Measurements from ENCODE around the gene SLC17A7.
"Not testable (repeated sequence)": the region's sequence is repeated elsewhere in the genome, so short reads cannot be mapped to it uniquely, and the experiment has no call there.

SLC17A7 gene

GRCh38 chr19:49479975-49480628, 38.8 kb upstream of the SLC17A7 start:
- no peak for TF ChIP-seq CTCF (IDR thresholded peaks at IDR 0.05)
- Histone ChIP-seq H3K9me3 (no peaks in the 10 kb centered on the region), H3K4me1 (ENCODE audit: control insufficient read depth in 1 of 2, insufficient read depth in 1 of 2, low read depth in 1 of 2, low read length in 1 of 2) (peaks cover 0 to 8% of the 10 kb centered on the region in 2 experiments), H3K36me3 (no peaks in the 10 kb centered on the region), H3K27ac (no peak overlapping the region), H3K27me3 (peaks cover 4% of the 10 kb centered on the region), H3K4me3 (ENCODE audit: low read depth in 1 of 2, low read length in 1 of 2) (no peak overlapping the region)

- Histone ChIP-seq H3K4me3 (ENCODE audit: low read depth in 1 of 2, low read length in 1 of 2) (no peak overlapping the region), H3K9me3 (no peaks in the 10 kb centered on the region), H3K27me3 (peaks cover 8% of the 10 kb centered on the region), H3K27ac (no peak overlapping the region), H3K36me3 (no peaks in the 10 kb centered on the region), H3K4me1 (ENCODE audit: control insufficient read depth in 1 of 2, insufficient read depth in 1 of 2, low read depth in 1 of 2, low read length in 1 of 2) (peaks cover 11 to 20% of the 10 kb centered on the region in 2 experiments)
- no peak for TF ChIP-seq CTCF (IDR thresholded peaks at IDR 0.05)
Observed at GRCh38 chr19:49475995-49476880, 34.9 kb upstream of the SLC17A7 start.

GRCh38 chr19:49475191-49475917, 34.0 kb upstream of the SLC17A7 start:
- TF ChIP-seq CTCF (IDR thresholded peaks at IDR 0.05) = no peak
- Histone ChIP-seq H3K9me3 (no peaks in the 10 kb centered on the region), H3K27me3 (peaks cover 8% of the 10 kb centered on the region), H3K4me3 (ENCODE audit: low read depth in 1 of 2, low read length in 1 of 2) (no peak overlapping the region), H3K36me3 (no peaks in the 10 kb centered on the region), H3K27ac (no peak overlapping the region), H3K4me1 (ENCODE audit: control insufficient read depth in 1 of 2, insufficient read depth in 1 of 2, low read depth in 1 of 2, low read length in 1 of 2) (peaks cover 11 to 20% of the 10 kb centered on the region in 2 experiments)

- peaks cover 11 to 24% of the 10 kb centered on the region in 2 experiments for H3K4me1 ChIP-seq (ENCODE audit: control insufficient read depth in 1 of 2, insufficient read depth in 1 of 2, low read depth in 1 of 2, low read length in 1 of 2)
- H3K4me3 ChIP-seq (ENCODE audit: low read depth in 1 of 2, low read length in 1 of 2) = peak overlapping the region; percentile 61 to 82
- peaks cover 8% of the 10 kb centered on the region for H3K27me3 ChIP-seq
- no peak for TF ChIP-seq CTCF (IDR thresholded peaks at IDR 0.05)
- no peaks in the 10 kb centered on the region for H3K36me3 ChIP-seq
- H3K9me3 ChIP-seq = no peaks in the 10 kb centered on the region
- peak overlapping the region; percentile 84 for H3K27ac ChIP-seq
Observed at GRCh38 chr19:49474542-49474924, 33.2 kb upstream of the SLC17A7 start.

- Histone ChIP-seq H3K27me3 (peaks cover 8% of the 10 kb centered on the region), H3K4me3 (ENCODE audit: low read depth in 1 of 2, low read length in 1 of 2) (peak within 1 kb of the TSS; percentile 61 to 82), H3K27ac (peak within 1 kb of the TSS; percentile 84), H3K4me1 (ENCODE audit: control insufficient read depth in 1 of 2, insufficient read depth in 1 of 2, low read depth in 1 of 2, low read length in 1 of 2) (peaks cover 11 to 24% of the 10 kb centered on the region in 2 experiments), H3K36me3 (no peaks in the 10 kb centered on the region), H3K9me3 (no peaks in the 10 kb centered on the region)
- peak; percentile 97 for TF ChIP-seq CTCF (IDR thresholded peaks at IDR 0.05)
Observed at GRCh38 chr19:49473868-49474541, 32.7 kb upstream of the SLC17A7 start, which contains the start of gene FLT3LG. FLT3LG (plus strand) TSS chr19:49474215; CDS start chr19:49474640, 425 bp downstream.

GRCh38 chr19:49473501-49473867, 32.2 kb upstream of the SLC17A7 start:
- peak overlapping the region; percentile 61 to 82 for H3K4me3 ChIP-seq (ENCODE audit: low read depth in 1 of 2, low read length in 1 of 2)
- H3K9me3 ChIP-seq, H3K27me3 ChIP-seq, H3K36me3 ChIP-seq: not testable (repeated sequence)
- H3K4me1 ChIP-seq (ENCODE audit: control insufficient read depth in 1 of 2, insufficient read depth in 1 of 2, low read depth in 1 of 2, low read length in 1 of 2) = peaks cover 11 to 20% of the 10 kb centered on the region in 2 experiments
- peak overlapping the region; percentile 84 for H3K27ac ChIP-seq

All from neutrophil (primary cell).